ENCODE results near the gene PSD2.

- TF ChIP-seq POLR2AphosphoS5 (IDR thresholded peaks at IDR 0.05; ENCODE audit: low read depth, low read length) (no peak), POLR2A (IDR thresholded peaks at IDR 0.05; ENCODE audit: low read depth, low read length) (no peak), SPI1 (IDR thresholded peaks at IDR 0.05; ENCODE audit: low read depth, low read length) (no peak), TAF1 (IDR thresholded peaks at IDR 0.05; ENCODE audit: low read depth, low read length) (no peak), POU2F2 (IDR thresholded peaks at IDR 0.05; ENCODE audit: low read depth, low read length) (no peak)
These were observed 20.5 kb upstream of the PSD2 start for GRCh38 chr5:139774980-139775661.
